ENCODE data around the gene LRRC8E. TPM values are rescaled to one million over a fixed set of nuclear protein-coding genes. Genes with fewer than 3 reads are reported as not detected.

Gene LRRC8E
- polyA plus RNA-seq, 4 donors, result 0.27 to 0.71 (median 0.60) TPM

GRCh38 chr19:7933828-7934725 lies 45.8 kb downstream of the LRRC8E start:
- 87 to 88% (median 87%) methylated on average over 53 to 55 of the region's 55 CpGs for WGBS, 3 donors
- H3K27ac ChIP-seq (ENCODE audit: low read depth in 1 of 3, low read length in 2 of 3), result no peak overlapping the region
- FAIRE-seq (no peak), DNase-seq (no peak)
- H3K36me3 ChIP-seq (ENCODE audit: control insufficient read depth in 3 of 3, insufficient read depth in 2 of 3, low read depth in 1 of 3, low read length in 3 of 3), result peaks cover 5 to 90% (median 35%) of the 10 kb centered on the region in 3 donors
- H3K27me3 ChIP-seq (ENCODE audit: control insufficient read depth in 3 of 3, insufficient read depth in 3 of 3, low read length in 3 of 3), result no peaks in the 10 kb centered on the region
- H3K4me1 ChIP-seq (ENCODE audit: control insufficient read depth in 3 of 3, insufficient read depth in 2 of 3, low read depth in 1 of 3, low read length in 2 of 3), result no peaks in the 10 kb centered on the region
- no peak overlapping the region for H3K4me3 ChIP-seq (ENCODE audit: low read depth in 1 of 3, low read length in 3 of 3)
- H3K9me3 ChIP-seq (ENCODE audit: control insufficient read depth in 2 of 2, insufficient read depth in 1 of 2, low read depth in 1 of 2, low read length in 1 of 2), result no peaks in the 10 kb centered on the region

- 86 to 90% (median 86%) methylated on average over 21 of the region's 21 CpGs for WGBS, 3 donors
- H3K36me3 ChIP-seq (ENCODE audit: control insufficient read depth in 3 of 3, insufficient read depth in 2 of 3, low read depth in 1 of 3, low read length in 3 of 3), result peaks cover 8 to 87% (median 35%) of the 10 kb centered on the region in 3 donors
- no peaks in the 10 kb centered on the region for H3K9me3 ChIP-seq (ENCODE audit: control insufficient read depth in 2 of 2, insufficient read depth in 1 of 2, low read depth in 1 of 2, low read length in 1 of 2)
- H3K4me3 ChIP-seq (ENCODE audit: low read depth in 1 of 3, low read length in 3 of 3), result no peak overlapping the region
- H3K4me1 ChIP-seq (ENCODE audit: control insufficient read depth in 3 of 3, insufficient read depth in 2 of 3, low read depth in 1 of 3, low read length in 2 of 3), result no peaks in the 10 kb centered on the region
- no peak for DNase-seq
- no peaks in the 10 kb centered on the region for H3K27me3 ChIP-seq (ENCODE audit: control insufficient read depth in 3 of 3, insufficient read depth in 3 of 3, low read length in 3 of 3)
- FAIRE-seq, result no peak
- H3K27ac ChIP-seq (ENCODE audit: low read depth in 1 of 3, low read length in 2 of 3), result no peak overlapping the region
These were observed 46.5 kb downstream of the LRRC8E start for GRCh38 chr19:7934766-7935165.

- DNase-seq (no peak), FAIRE-seq (no peak)
- H3K36me3 ChIP-seq (ENCODE audit: control insufficient read depth in 3 of 3, insufficient read depth in 2 of 3, low read depth in 1 of 3, low read length in 3 of 3), result peaks cover 6 to 51% (median 10%) of the 10 kb centered on the region in 3 donors
These were observed 52.5 kb downstream of the LRRC8E start for GRCh38 chr19:7940841-7941240.

GRCh38 chr19:7941895-7942596 lies 53.7 kb downstream of the LRRC8E start:
- peak overlapping the region in 2 of 3 donors; percentile 68 to 91 for H3K4me3 ChIP-seq (ENCODE audit: low read depth in 1 of 3, low read length in 3 of 3)
- DNase-seq (no peak), FAIRE-seq (no peak)
- H3K4me1 ChIP-seq (ENCODE audit: control insufficient read depth in 3 of 3, insufficient read depth in 2 of 3, low read depth in 1 of 3, low read length in 2 of 3), result peaks cover 0 to 10% (median 8%) of the 10 kb centered on the region in 3 donors
- H3K27ac ChIP-seq (ENCODE audit: low read depth in 1 of 3, low read length in 2 of 3), result no peak overlapping the region
- H3K36me3 ChIP-seq (ENCODE audit: control insufficient read depth in 3 of 3, insufficient read depth in 2 of 3, low read depth in 1 of 3, low read length in 3 of 3), result peaks cover 6 to 40% (median 10%) of the 10 kb centered on the region in 3 donors
- H3K27me3 ChIP-seq (ENCODE audit: control insufficient read depth in 3 of 3, insufficient read depth in 3 of 3, low read length in 3 of 3), result no peaks in the 10 kb centered on the region
- WGBS, 3 donors, result 78 to 87% (median 87%) methylated on average over 19 of the region's 19 CpGs
- H3K9me3 ChIP-seq (ENCODE audit: control insufficient read depth in 2 of 2, insufficient read depth in 1 of 2, low read depth in 1 of 2, low read length in 1 of 2), result no peaks in the 10 kb centered on the region

More at GRCh38 chr19:7940841-7941240, 52.5 kb downstream of the LRRC8E start:
- Histone ChIP-seq H3K27ac (ENCODE audit: low read depth in 1 of 3, low read length in 2 of 3) (no peak overlapping the region), H3K27me3 (ENCODE audit: control insufficient read depth in 3 of 3, insufficient read depth in 3 of 3, low read length in 3 of 3) (no peaks in the 10 kb centered on the region), H3K9me3 (ENCODE audit: control insufficient read depth in 2 of 2, insufficient read depth in 1 of 2, low read depth in 1 of 2, low read length in 1 of 2) (no peaks in the 10 kb centered on the region), H3K4me1 (ENCODE audit: control insufficient read depth in 3 of 3, insufficient read depth in 2 of 3, low read depth in 1 of 3, low read length in 2 of 3) (peaks cover 0 to 10% (median 8%) of the 10 kb centered on the region in 3 donors), H3K4me3 (ENCODE audit: low read depth in 1 of 3, low read length in 3 of 3) (no peak overlapping the region)
- WGBS, 3 donors, result 92 to 96% (median 93%) methylated on average over 13 of the region's 13 CpGs

GRCh38 chr19:7942981-7943443 lies 54.7 kb downstream of the LRRC8E start:
- DNase-seq (no peak), FAIRE-seq (no peak)
- H3K27me3 ChIP-seq (ENCODE audit: control insufficient read depth in 3 of 3, insufficient read depth in 3 of 3, low read length in 3 of 3), result no peaks in the 10 kb centered on the region
- peaks cover 3 to 30% (median 10%) of the 10 kb centered on the region in 3 donors for H3K36me3 ChIP-seq (ENCODE audit: control insufficient read depth in 3 of 3, insufficient read depth in 2 of 3, low read depth in 1 of 3, low read length in 3 of 3)
- no peaks in the 10 kb centered on the region for H3K9me3 ChIP-seq (ENCODE audit: control insufficient read depth in 2 of 2, insufficient read depth in 1 of 2, low read depth in 1 of 2, low read length in 1 of 2)
- H3K27ac ChIP-seq (ENCODE audit: low read depth in 1 of 3, low read length in 2 of 3), result peak overlapping the region; percentile 90 to 99 (median 95)
- peaks cover 0 to 10% (median 8%) of the 10 kb centered on the region in 3 donors for H3K4me1 ChIP-seq (ENCODE audit: control insufficient read depth in 3 of 3, insufficient read depth in 2 of 3, low read depth in 1 of 3, low read length in 2 of 3)
- WGBS, 3 donors, result 2 to 3% (median 2%) methylated on average over 33 of the region's 33 CpGs
- peak overlapping the region; percentile 68 to 91 (median 91) for H3K4me3 ChIP-seq (ENCODE audit: low read depth in 1 of 3, low read length in 3 of 3)

GRCh38 chr19:7943444-7944176 lies 55.3 kb downstream of the LRRC8E start, which contains the start of gene TIMM44:
TSS of gene TIMM44 (minus strand) at chr19:7943666. CDS start at chr19:7943651, 15 bp downstream.
- peak; percentile 99 to 100 for DNase-seq
- no peaks in the 10 kb centered on the region for H3K9me3 ChIP-seq (ENCODE audit: control insufficient read depth in 2 of 2, insufficient read depth in 1 of 2, low read depth in 1 of 2, low read length in 1 of 2)
- no peaks in the 10 kb centered on the region for H3K27me3 ChIP-seq (ENCODE audit: control insufficient read depth in 3 of 3, insufficient read depth in 3 of 3, low read length in 3 of 3)
- peak; percentile 90 for FAIRE-seq
- peaks cover 0 to 10% (median 8%) of the 10 kb centered on the region in 3 donors for H3K4me1 ChIP-seq (ENCODE audit: control insufficient read depth in 3 of 3, insufficient read depth in 2 of 3, low read depth in 1 of 3, low read length in 2 of 3)
- WGBS, 3 donors, result 0% methylated on average over 55 to 56 of the region's 56 CpGs
- H3K4me3 ChIP-seq (ENCODE audit: low read depth in 1 of 3, low read length in 3 of 3), result peak within 1 kb of the TSS; percentile 68 to 91 (median 91)
- peak within 1 kb of the TSS; percentile 90 to 99 (median 95) for H3K27ac ChIP-seq (ENCODE audit: low read depth in 1 of 3, low read length in 2 of 3)
- peaks cover 3 to 27% (median 10%) of the 10 kb centered on the region in 3 donors for H3K36me3 ChIP-seq (ENCODE audit: control insufficient read depth in 3 of 3, insufficient read depth in 2 of 3, low read depth in 1 of 3, low read length in 3 of 3)

- Histone ChIP-seq H3K27ac (ENCODE audit: low read depth in 1 of 3, low read length in 2 of 3) (peak overlapping the region; percentile 71 to 99 (median 95)), H3K4me1 (ENCODE audit: control insufficient read depth in 3 of 3, insufficient read depth in 2 of 3, low read depth in 1 of 3, low read length in 2 of 3) (peaks cover 0 to 10% (median 8%) of the 10 kb centered on the region in 3 donors), H3K27me3 (ENCODE audit: control insufficient read depth in 3 of 3, insufficient read depth in 3 of 3, low read length in 3 of 3) (no peaks in the 10 kb centered on the region), H3K9me3 (ENCODE audit: control insufficient read depth in 2 of 2, insufficient read depth in 1 of 2, low read depth in 1 of 2, low read length in 1 of 2) (no peaks in the 10 kb centered on the region), H3K4me3 (ENCODE audit: low read depth in 1 of 3, low read length in 3 of 3) (peak overlapping the region; percentile 19 to 91 (median 59)), H3K36me3 (ENCODE audit: control insufficient read depth in 3 of 3, insufficient read depth in 2 of 3, low read depth in 1 of 3, low read length in 3 of 3) (peaks cover 3 to 27% (median 10%) of the 10 kb centered on the region in 3 donors)
- FAIRE-seq (no peak), DNase-seq (peak; percentile 91 to 95)
- 24 to 27% (median 25%) methylated on average over 18 of the region's 18 CpGs for WGBS, 3 donors
These were observed 56.0 kb downstream of the LRRC8E start for GRCh38 chr19:7944177-7944761.
